Ascending aorta (tissue), 2 donors: ENCODE measurements around the gene OSBPL3. TPM values are rescaled to one million over a fixed set of nuclear protein-coding genes. Genes with fewer than 3 reads are reported as not detected.

Experiments used
- DNase-seq, 2 donors: peaks; one replicate each; pipeline ENCODE4 v3.0.0-alpha.2; 2019; ENCODE audit warnings: low spot score in 2 of 2
- H3K27ac ChIP-seq, 2 donors: fragments of 200-600 bp; sonication (generic); one replicate each; pipeline ENCODE4 v1.5.1; 2016 to 2017; ENCODE audit warnings: mild to moderate bottlenecking in 1 of 2
- H3K27me3 ChIP-seq: fragments of 200-600 bp; sonication (generic); one replicate; pipeline ENCODE4 v1.5.1; 2017
- H3K36me3 ChIP-seq, 2 donors: fragments of 200-600 bp; sonication (generic); one replicate each; pipeline ENCODE4 v1.5.1; 2016
- H3K4me1 ChIP-seq, 2 donors: fragments of 200-600 bp; sonication (generic); one replicate each; pipeline ENCODE4 v1.5.1; 2016 to 2017; ENCODE audit warnings: mild to moderate bottlenecking in 1 of 2
- H3K4me3 ChIP-seq, 2 donors: fragments of 200-600 bp; sonication (generic); one replicate each; pipeline ENCODE4 v1.5.1; 2016 to 2017; ENCODE audit warnings: mild to moderate bottlenecking in 1 of 2
- H3K9me3 ChIP-seq, 2 donors: fragments of 200-600 bp; sonication (generic); one replicate each; pipeline ENCODE4 v1.5.1; 2016
- CTCF ChIP-seq, 3 experiments: fragments of 200-600 bp in 2 of 3; fragments of 450-650 bp in 1 of 3; sonication (generic) in 2 of 3; IDR thresholded peaks; one replicate each; pipeline ENCODE4 v1.5.1; 2016 to 2019; ENCODE audit warnings: antibody characterized with exemption in 3 of 3, mild to moderate bottlenecking in 1 of 3, moderate library complexity in 1 of 3
- intact Hi-C: fragments of 100-400 bp; cut with DNase I; formaldehyde crosslinking; loops from one replicate; pipeline ENCODE4 v1.15.1; 2023
- total RNA-seq: library from RNA; depleted of rRNA; stranded (reverse); fragments of >200 nt; gene quantifications from one replicate; pipeline ENCODE4 v1.1.0, GENCODE V29; 2016

OSBPL3 gene
- total RNA-seq, 1 donor from 2014 or later, result 0.96 TPM

- TF ChIP-seq CTCF (IDR thresholded peaks at IDR 0.05), result peak in 1 of 3 experiments; percentile 24
- no peaks in the 10 kb centered on the region for H3K36me3 ChIP-seq
- no peak overlapping the region for H3K4me3 ChIP-seq
- H3K4me1 ChIP-seq, result no peaks in the 10 kb centered on the region
- intact Hi-C loops, result no loop called here
- no peaks in the 10 kb centered on the region for H3K27me3 ChIP-seq
- H3K27ac ChIP-seq, result no peak overlapping the region
- DNase-seq, result no peak
- no peaks in the 10 kb centered on the region for H3K9me3 ChIP-seq
These were observed 85.4 kb downstream of the OSBPL3 start for GRCh38 chr7:24894429-24895221.

- DNase-seq, result no peak
- no peaks in the 10 kb centered on the region for H3K4me1 ChIP-seq
- H3K9me3 ChIP-seq, result no peaks in the 10 kb centered on the region
- no peaks in the 10 kb centered on the region for H3K27me3 ChIP-seq
- intact Hi-C loops, result no loop called here
- no peak overlapping the region for H3K27ac ChIP-seq
- H3K36me3 ChIP-seq, result no peaks in the 10 kb centered on the region
- H3K4me3 ChIP-seq, result no peak overlapping the region
- no peak for TF ChIP-seq CTCF (IDR thresholded peaks at IDR 0.05)
These were observed 88.7 kb downstream of the OSBPL3 start for GRCh38 chr7:24891311-24891735.

GRCh38 chr7:24889611-24890010 lies 90.4 kb downstream of the OSBPL3 start:
- no peaks in the 10 kb centered on the region for H3K27me3 ChIP-seq
- H3K36me3 ChIP-seq, result no peaks in the 10 kb centered on the region
- H3K4me1 ChIP-seq, result no peaks in the 10 kb centered on the region
- H3K9me3 ChIP-seq, result no peaks in the 10 kb centered on the region
- no peak overlapping the region for H3K27ac ChIP-seq
- intact Hi-C loops, result no loop called here
- H3K4me3 ChIP-seq, result no peak overlapping the region
- no peak for TF ChIP-seq CTCF (IDR thresholded peaks at IDR 0.05)
- DNase-seq, result no peak

GRCh38 chr7:24888653-24889052 lies 91.3 kb downstream of the OSBPL3 start:
- no peaks in the 10 kb centered on the region for H3K9me3 ChIP-seq
- DNase-seq, result no peak
- H3K27me3 ChIP-seq, result no peaks in the 10 kb centered on the region
- H3K27ac ChIP-seq, result no peak overlapping the region
- no peak for TF ChIP-seq CTCF (IDR thresholded peaks at IDR 0.05)
- intact Hi-C loops, result no loop called here
- H3K4me1 ChIP-seq, result no peaks in the 10 kb centered on the region
- H3K4me3 ChIP-seq, result no peak overlapping the region
- H3K36me3 ChIP-seq, result no peaks in the 10 kb centered on the region

- H3K9me3 ChIP-seq, result no peaks in the 10 kb centered on the region
- no peaks in the 10 kb centered on the region for H3K27me3 ChIP-seq
- no peaks in the 10 kb centered on the region for H3K36me3 ChIP-seq
- H3K4me1 ChIP-seq, result peaks cover 0 to 2% of the 10 kb centered on the region in 2 donors
- intact Hi-C loops, result no loop called here
- H3K4me3 ChIP-seq, result no peak overlapping the region
- H3K27ac ChIP-seq, result no peak overlapping the region
- DNase-seq, result no peak
- TF ChIP-seq CTCF (IDR thresholded peaks at IDR 0.05), result no peak
These were observed 94.3 kb downstream of the OSBPL3 start for GRCh38 chr7:24885716-24886115.
